ENCODE measurements around the gene PACC1. TPM values are rescaled to one million over a fixed set of nuclear protein-coding genes. Genes with fewer than 3 reads are reported as not detected.

Gene PACC1
- total RNA-seq, 3 donors from 2014 or later (not counting 1 experiment from before 2014, with no cell fraction given): 5.0 to 14.2 (median 11.4) TPM

DNA sequence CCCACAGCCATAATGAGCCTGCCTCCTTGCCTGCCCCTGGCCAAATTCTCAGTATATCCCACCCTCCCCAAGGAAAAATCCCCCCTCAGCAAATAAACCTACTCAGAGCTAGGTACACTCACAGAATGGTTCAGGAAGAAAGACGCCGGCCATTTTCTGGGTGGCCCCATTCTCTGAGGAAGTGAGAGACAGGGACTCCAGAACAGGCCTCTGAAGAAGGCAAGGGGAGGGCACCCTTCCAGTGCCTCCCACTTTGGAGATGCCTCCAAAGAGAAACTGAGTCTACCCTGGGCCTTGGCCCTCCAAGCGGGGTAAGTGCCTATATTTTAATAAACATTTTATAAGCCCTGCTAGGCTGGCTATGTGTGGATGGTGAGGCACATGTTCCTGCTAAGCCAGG is 2.3 kb downstream of the PACC1 start:
- no peak for ATAC-seq
- Histone ChIP-seq H3K27me3 (ENCODE audit: control insufficient read depth, insufficient read depth, low read length) (no peaks in the 10 kb centered on the region), H3K4me3 (ENCODE audit: low read length) (no peak overlapping the region), H3K4me1 (ENCODE audit: control insufficient read depth, insufficient read depth, low read length) (peaks cover 27% of the 10 kb centered on the region), H3K9me3 (ENCODE audit: control insufficient read depth, insufficient read depth, low read length) (no peaks in the 10 kb centered on the region), H3K27ac (ENCODE audit: low read length) (no peak overlapping the region), H3K36me3 (ENCODE audit: control insufficient read depth, insufficient read depth, low read length) (peaks cover 28% of the 10 kb centered on the region)
- WGBS (ENCODE audit: insufficient coverage): 80% methylated on average over 2 of the region's 3 CpGs
- Mint-ChIP-seq H3K9me3 (no peaks in the 10 kb centered on the region), H3K4me1 (peaks cover 39 to 53% of the 10 kb centered on the region in 2 donors), H3K27ac (no peak overlapping the region), H3K27me3 (ENCODE audit: low read depth in 2 of 2) (no peaks in the 10 kb centered on the region), H3K4me3 (peak overlapping the region; percentile 99), H3K36me3 (peaks cover 9% of the 10 kb centered on the region)
- TF ChIP-seq, protein P1, sequence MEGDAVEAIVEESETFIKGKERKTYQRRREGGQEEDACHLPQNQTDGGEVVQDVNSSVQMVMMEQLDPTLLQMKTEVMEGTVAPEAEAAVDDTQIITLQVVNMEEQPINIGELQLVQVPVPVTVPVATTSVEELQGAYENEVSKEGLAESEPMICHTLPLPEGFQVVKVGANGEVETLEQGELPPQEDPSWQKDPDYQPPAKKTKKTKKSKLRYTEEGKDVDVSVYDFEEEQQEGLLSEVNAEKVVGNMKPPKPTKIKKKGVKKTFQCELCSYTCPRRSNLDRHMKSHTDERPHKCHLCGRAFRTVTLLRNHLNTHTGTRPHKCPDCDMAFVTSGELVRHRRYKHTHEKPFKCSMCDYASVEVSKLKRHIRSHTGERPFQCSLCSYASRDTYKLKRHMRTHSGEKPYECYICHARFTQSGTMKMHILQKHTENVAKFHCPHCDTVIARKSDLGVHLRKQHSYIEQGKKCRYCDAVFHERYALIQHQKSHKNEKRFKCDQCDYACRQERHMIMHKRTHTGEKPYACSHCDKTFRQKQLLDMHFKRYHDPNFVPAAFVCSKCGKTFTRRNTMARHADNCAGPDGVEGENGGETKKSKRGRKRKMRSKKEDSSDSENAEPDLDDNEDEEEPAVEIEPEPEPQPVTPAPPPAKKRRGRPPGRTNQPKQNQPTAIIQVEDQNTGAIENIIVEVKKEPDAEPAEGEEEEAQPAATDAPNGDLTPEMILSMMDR (IDR thresholded peaks at IDR 0.05): no peak
- no peak for DNase-seq
- intact Hi-C loops (cut with micrococcal nuclease): no loop called here

DNA sequence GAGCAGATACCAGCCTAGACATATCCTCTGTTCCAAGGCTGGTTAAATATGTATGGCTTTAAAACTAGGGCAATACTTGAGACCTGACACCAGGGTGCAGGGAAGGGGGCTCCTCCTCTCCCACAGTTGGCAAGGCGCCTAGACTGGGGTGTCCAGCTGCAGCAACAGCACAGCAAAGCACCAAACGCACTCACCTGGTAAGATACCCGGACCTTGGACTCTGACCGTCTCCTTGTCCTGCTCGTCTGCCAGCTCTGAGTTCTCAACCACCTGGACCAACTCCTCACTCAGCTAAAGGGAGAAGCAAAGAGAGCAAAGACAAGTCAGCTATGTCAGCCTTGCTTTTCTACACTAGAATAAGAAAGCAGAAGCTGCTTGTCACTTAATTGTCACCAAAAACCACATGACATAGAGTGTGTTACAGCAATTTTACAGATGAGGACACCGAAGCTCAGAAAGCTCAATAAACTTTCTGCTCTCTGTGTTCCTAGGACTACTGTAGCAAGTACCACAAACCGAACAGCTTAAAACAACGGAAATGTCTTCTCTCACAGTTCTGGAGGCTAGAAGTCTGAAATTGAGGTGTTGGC is 4.4 kb downstream of the PACC1 start:
- ATAC-seq (no peak), DNase-seq (no peak)
- no peaks in the 10 kb centered on the region for H3K27me3 Mint-ChIP-seq (ENCODE audit: low read depth in 2 of 2)
- Histone ChIP-seq H3K9me3 (ENCODE audit: control insufficient read depth, insufficient read depth, low read length) (no peaks in the 10 kb centered on the region), H3K36me3 (ENCODE audit: control insufficient read depth, insufficient read depth, low read length) (peaks cover 36% of the 10 kb centered on the region), H3K27ac (ENCODE audit: low read length) (no peak overlapping the region), H3K4me3 (ENCODE audit: low read length) (no peak overlapping the region), H3K4me1 (ENCODE audit: control insufficient read depth, insufficient read depth, low read length) (peaks cover 22% of the 10 kb centered on the region), H3K27me3 (ENCODE audit: control insufficient read depth, insufficient read depth, low read length) (no peaks in the 10 kb centered on the region)
- no peaks in the 10 kb centered on the region for H3K9me3 Mint-ChIP-seq
- peaks cover 9% of the 10 kb centered on the region for H3K36me3 Mint-ChIP-seq
- no peak overlapping the region for H3K4me3 Mint-ChIP-seq
- no peak overlapping the region for H3K27ac Mint-ChIP-seq
- intact Hi-C loops (cut with micrococcal nuclease): no loop called here
- peaks cover 24 to 39% of the 10 kb centered on the region in 2 donors for H3K4me1 Mint-ChIP-seq
- TF ChIP-seq, protein P1 (IDR thresholded peaks at IDR 0.05): no peak
- WGBS (ENCODE audit: insufficient coverage): 91% methylated on average over 8 of the region's 8 CpGs

DNA sequence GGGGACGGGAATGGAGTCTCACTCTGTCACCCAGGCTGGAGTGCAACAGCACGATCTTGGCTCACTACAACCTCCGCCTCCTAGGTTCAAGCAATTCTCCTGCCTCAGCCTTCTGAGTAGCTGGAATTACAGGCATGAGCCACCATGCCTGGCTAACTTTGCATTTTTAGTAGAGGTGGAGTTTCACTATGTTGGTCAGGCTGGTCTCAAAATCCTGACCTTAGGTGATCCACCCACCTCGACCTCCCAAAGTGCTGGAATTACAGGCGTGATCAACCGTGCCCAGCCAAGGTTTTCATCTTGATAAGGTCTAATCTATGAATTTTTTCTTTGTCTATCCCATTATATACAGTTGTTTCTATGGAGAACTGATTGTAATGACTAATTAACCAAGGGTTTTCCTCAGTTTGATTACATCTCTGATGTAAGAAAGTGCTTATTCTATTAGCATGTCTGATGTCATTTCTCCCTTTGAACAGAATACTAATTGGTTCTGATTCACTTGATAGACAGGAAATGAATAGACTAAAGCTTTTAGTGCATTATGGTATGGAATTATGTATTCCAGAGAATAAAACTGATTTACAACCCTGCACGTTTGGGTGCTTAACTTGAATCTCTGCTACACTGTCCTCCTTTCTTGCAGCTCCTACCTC is 11.9 kb downstream of the PACC1 start:
- no peaks in the 10 kb centered on the region for H3K9me3 ChIP-seq (ENCODE audit: control insufficient read depth, insufficient read depth, low read length)
- Mint-ChIP-seq H3K36me3 (no peaks in the 10 kb centered on the region), H3K4me3 (no peak overlapping the region), H3K27me3 (ENCODE audit: low read depth in 2 of 2) (no peaks in the 10 kb centered on the region), H3K27ac (no peak overlapping the region), H3K4me1 (peaks cover 0 to 14% of the 10 kb centered on the region in 2 donors), H3K9me3 (no peaks in the 10 kb centered on the region)
- peaks cover 14% of the 10 kb centered on the region for H3K36me3 ChIP-seq (ENCODE audit: control insufficient read depth, insufficient read depth, low read length)
- intact Hi-C loops (cut with micrococcal nuclease): no loop called here
- no peak overlapping the region for H3K27ac ChIP-seq (ENCODE audit: low read length)
- no peak overlapping the region for H3K4me3 ChIP-seq (ENCODE audit: low read length)
- H3K4me1 ChIP-seq (ENCODE audit: control insufficient read depth, insufficient read depth, low read length): no peaks in the 10 kb centered on the region
- TF ChIP-seq, protein P1 (IDR thresholded peaks at IDR 0.05): no peak
- H3K27me3 ChIP-seq (ENCODE audit: control insufficient read depth, insufficient read depth, low read length): no peaks in the 10 kb centered on the region
- ATAC-seq (no peak), DNase-seq (no peak)
- 96% methylated on average over 7 of the region's 7 CpGs for WGBS (ENCODE audit: insufficient coverage)
